Suppressor macrophage treated with lipopolysaccharide for 1 hour (primary cell): ENCODE measurements around the gene UBR1.
"Not testable (repeated sequence)": the region's sequence is repeated elsewhere in the genome, so short reads cannot be mapped to it uniquely, and the experiment has no call there.

Source experiments
- DNase-seq, 3 donors: peaks; one replicate each; pipeline ENCODE4 v3.0.0-alpha.2; 2020 to 2022

The UBR1 gene

DNA sequence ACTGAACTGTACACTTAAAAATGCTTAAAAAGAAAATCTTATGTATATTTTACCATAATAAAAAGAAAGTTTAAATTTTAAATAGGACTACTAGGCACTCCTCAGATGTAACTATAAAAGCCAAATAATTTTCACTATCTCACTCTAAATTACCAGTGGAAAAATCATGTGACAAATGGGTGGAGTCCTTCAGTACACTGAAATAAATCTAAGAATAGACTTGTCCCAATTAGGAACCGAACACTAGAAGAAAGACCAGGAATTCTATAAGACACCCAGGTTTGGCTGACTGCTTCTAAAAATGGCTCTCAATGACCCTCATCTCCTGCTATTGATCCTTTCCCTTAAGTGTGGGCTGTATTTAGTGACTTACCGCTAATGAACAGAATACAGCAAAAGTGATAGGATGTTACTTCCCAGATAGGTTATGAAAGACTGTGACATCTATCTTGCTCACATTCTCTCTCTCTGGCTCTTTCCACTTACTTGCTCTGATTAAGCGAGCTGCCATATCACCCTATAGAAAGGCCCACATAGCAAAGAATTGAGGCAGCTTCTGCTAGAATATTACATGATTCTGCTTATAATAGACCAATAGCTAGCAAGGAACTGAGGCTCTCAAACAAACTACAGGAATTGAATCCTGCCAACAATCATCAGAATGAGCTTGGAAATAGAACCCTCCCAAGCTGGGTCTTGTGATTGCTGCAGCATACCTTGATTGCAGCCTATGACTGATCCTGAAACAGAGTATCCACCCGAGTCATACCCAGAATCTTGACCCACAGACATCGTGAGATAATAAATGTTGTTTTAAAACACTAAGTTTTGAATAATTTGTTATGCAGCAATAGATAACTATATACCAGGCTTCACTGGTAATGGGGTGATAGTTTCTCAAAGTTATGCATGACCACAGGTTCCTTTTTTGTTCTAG, 202.2 kb downstream of the UBR1 start:
- DNase-seq, result no peak

DNA sequence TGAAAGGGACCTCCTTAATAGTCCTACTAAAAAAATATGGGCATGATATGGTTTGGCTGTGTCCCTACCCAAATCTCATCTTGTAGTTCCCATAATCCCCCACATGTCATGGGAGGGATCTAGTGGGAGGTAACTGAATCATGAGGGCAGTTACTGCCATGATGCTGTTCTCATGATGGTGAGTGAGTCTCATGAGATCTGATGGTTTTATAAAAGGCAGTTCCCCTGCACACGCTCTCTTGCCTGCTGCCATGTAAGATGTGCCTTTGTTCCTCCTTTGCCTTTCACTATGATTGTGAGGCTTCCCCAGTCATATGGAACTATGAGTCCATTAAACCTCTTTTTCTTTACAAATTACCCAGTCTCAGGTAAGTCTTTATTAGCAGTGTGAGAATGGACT, 211.9 kb downstream of the UBR1 start:
- not testable (repeated sequence) for DNase-seq
